ENCODE results near the gene MRPL39. TPM values are rescaled to one million over a fixed set of nuclear protein-coding genes. Genes with fewer than 3 reads are reported as not detected.

The MRPL39 gene
- total RNA-seq, 4 donors from 2014 or later = 16.1 to 23.0 (median 19.9) TPM

DNA sequence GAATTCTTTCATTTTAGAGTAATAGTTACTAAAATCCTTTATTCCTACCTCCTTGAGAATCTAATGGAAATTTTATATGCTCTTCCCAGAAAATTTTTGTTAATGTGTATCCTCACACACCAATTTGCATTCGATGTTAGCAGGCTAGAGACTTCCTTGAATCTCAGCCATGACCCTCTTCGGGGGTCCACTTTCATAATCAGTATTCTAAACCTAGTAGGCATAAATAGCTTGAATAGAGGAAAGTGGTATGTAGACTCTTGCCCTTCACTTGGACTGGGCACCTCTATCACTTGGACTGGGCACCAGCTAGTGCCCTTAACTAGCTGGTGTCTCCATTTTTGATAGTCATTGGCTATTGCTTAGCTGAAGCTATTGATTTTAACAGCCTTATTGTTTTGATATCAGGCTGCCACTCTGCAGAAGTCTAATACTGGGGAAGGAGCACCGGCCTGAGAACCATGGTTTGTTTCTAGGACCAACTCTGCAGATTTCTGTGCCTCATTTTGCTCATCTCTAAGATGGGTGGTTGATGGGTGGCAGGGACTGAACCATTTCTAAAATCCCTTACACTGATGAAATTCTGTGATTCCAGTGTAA lies 42.8 kb downstream of the MRPL39 start:
- H3K4me3 ChIP-seq (replicated peaks in 1 of 3) = no peak overlapping the region
- H3K9me3 ChIP-seq = no peaks in the 10 kb centered on the region
- no peak for TF ChIP-seq POLR2A (IDR thresholded peaks at IDR 0.05)
- 86 to 94% methylated on average over 3 of the region's 3 CpGs for WGBS, 2 donors
- H3K27me3 ChIP-seq = no peaks in the 10 kb centered on the region
- peaks cover 0 to 9% of the 10 kb centered on the region in 2 donors for H3K4me1 ChIP-seq
- H3K27ac ChIP-seq = no peak overlapping the region
- no peak for DNase-seq
- no peaks in the 10 kb centered on the region for H3K36me3 ChIP-seq
- intact Hi-C loops (cut with DNase I) = no loop called here

DNA sequence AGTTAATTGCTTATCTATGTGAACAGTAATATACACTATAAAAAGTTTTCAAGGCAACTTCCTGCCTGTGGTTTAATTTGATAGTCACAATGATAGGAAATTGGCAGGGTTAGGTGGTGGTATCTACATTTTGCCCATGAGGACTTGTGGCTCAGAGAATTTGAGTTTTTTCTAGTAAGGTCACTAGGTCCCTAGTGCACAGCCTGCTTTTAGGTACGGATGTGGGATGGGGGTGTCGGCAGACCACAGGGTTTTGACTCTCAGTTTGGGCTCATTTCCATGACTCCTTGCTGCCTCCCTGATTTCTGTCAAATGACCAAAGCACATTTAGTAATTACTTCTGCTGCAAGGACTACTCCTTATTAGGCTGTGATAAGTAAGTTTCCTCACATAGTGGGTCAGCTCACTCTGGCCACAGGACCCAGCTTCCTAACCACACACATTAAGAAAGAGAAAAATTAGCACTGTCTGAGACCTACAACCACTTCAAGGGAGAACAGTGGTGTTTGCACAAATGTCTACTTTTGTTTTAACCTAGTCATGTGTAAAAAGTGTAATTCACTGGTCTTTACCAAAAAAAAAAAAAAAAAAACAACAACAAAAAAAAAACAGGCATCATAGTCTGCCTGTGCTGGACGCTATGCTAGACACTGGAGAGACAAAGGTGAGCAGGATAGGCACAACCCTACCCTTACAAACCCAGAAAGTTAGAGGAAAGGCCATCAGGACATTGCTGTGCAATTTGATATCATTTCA lies 43.7 kb downstream of the MRPL39 start:
- Histone ChIP-seq H3K9me3 (no peaks in the 10 kb centered on the region), H3K4me1 (peaks cover 0 to 9% of the 10 kb centered on the region in 2 donors), H3K36me3 (no peaks in the 10 kb centered on the region), H3K27me3 (no peaks in the 10 kb centered on the region), H3K27ac (no peak overlapping the region), H3K4me3 (replicated peaks in 1 of 3) (no peak overlapping the region)
- TF ChIP-seq, protein P1, sequence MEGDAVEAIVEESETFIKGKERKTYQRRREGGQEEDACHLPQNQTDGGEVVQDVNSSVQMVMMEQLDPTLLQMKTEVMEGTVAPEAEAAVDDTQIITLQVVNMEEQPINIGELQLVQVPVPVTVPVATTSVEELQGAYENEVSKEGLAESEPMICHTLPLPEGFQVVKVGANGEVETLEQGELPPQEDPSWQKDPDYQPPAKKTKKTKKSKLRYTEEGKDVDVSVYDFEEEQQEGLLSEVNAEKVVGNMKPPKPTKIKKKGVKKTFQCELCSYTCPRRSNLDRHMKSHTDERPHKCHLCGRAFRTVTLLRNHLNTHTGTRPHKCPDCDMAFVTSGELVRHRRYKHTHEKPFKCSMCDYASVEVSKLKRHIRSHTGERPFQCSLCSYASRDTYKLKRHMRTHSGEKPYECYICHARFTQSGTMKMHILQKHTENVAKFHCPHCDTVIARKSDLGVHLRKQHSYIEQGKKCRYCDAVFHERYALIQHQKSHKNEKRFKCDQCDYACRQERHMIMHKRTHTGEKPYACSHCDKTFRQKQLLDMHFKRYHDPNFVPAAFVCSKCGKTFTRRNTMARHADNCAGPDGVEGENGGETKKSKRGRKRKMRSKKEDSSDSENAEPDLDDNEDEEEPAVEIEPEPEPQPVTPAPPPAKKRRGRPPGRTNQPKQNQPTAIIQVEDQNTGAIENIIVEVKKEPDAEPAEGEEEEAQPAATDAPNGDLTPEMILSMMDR (IDR thresholded peaks at IDR 0.05) = no peak
- no peak for TF ChIP-seq POLR2A (IDR thresholded peaks at IDR 0.05)
- intact Hi-C loops (cut with DNase I) = no loop called here
- 76 to 97% methylated on average over 3 of the region's 3 CpGs for WGBS, 2 donors
- no peak for DNase-seq

- intact Hi-C loops (cut with DNase I) = no loop called here
- Histone ChIP-seq H3K4me3 (replicated peaks in 1 of 3) (peak overlapping the region in 1 of 3 donors; percentile 41), H3K27ac (no peak overlapping the region), H3K9me3 (no peaks in the 10 kb centered on the region), H3K4me1 (peaks cover 0 to 9% of the 10 kb centered on the region in 2 donors), H3K36me3 (no peaks in the 10 kb centered on the region), H3K27me3 (no peaks in the 10 kb centered on the region)
- WGBS, 2 donors = 79 to 87% methylated on average over 10 of the region's 10 CpGs
- TF ChIP-seq POLR2A (IDR thresholded peaks at IDR 0.05) = no peak
- TF ChIP-seq, protein P1 (IDR thresholded peaks at IDR 0.05) = no peak
- DNase-seq = no peak
Observed at GRCh38 chr21:25562660-25563059, 44.6 kb downstream of the MRPL39 start.

GRCh38 chr21:25561668-25562641 lies 45.3 kb downstream of the MRPL39 start:
- no peaks in the 10 kb centered on the region for H3K36me3 ChIP-seq
- 4 to 11% methylated on average over 44 to 63 of the region's 74 CpGs for WGBS, 2 donors

GRCh38 chr21:25560891-25561290 lies 46.4 kb downstream of the MRPL39 start:
- intact Hi-C loops (cut with DNase I) = no loop called here
- Histone ChIP-seq H3K27ac (no peak overlapping the region), H3K4me3 (replicated peaks in 1 of 3) (no peak overlapping the region), H3K36me3 (no peaks in the 10 kb centered on the region), H3K4me1 (peaks cover 0 to 9% of the 10 kb centered on the region in 2 donors), H3K9me3 (no peaks in the 10 kb centered on the region), H3K27me3 (no peaks in the 10 kb centered on the region)
- WGBS, 2 donors = 79 to 89% methylated on average over 3 of the region's 3 CpGs
- TF ChIP-seq, protein P1 (IDR thresholded peaks at IDR 0.05) = no peak
- TF ChIP-seq POLR2A (IDR thresholded peaks at IDR 0.05) = no peak
- DNase-seq = no peak

More at GRCh38 chr21:25561668-25562641, 45.3 kb downstream of the MRPL39 start:
- no peaks in the 10 kb centered on the region for H3K27me3 ChIP-seq
- DNase-seq = peak; percentile 50 to 56
- intact Hi-C loops (cut with DNase I) = no loop called here
- H3K9me3 ChIP-seq = no peaks in the 10 kb centered on the region
- peaks cover 0 to 9% of the 10 kb centered on the region in 2 donors for H3K4me1 ChIP-seq
- TF ChIP-seq, protein P1 (IDR thresholded peaks at IDR 0.05) = peak in 3 of 6 experiments; percentile 7 to 33 (median 11)
- TF ChIP-seq POLR2A (IDR thresholded peaks at IDR 0.05) = peak in 1 of 2 donors; percentile 11
- H3K4me3 ChIP-seq (replicated peaks in 1 of 3) = peak overlapping the region; percentile 21 to 41 (median 28)
- peak overlapping the region in 1 of 3 donors; percentile 11 for H3K27ac ChIP-seq
